Measurements from ENCODE around the gene MUSTN1.

Gene MUSTN1

DNA sequence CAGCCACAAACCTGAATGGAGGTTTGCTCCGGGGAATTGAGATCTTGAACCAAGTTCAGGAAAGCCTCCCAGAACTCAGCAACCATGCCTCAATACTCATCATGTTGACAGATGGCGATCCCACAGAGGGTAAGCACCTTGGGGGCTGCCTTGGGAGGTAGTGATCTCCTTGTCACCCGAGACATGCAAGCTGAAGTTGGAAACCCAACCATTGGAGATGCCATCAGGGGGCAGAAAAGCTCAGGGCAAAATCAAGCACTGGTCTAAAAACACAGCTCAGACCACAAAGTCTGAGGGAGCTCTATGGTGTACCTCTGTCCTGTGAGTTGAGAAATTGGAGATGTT is 51.6 kb downstream of the MUSTN1 start:
- DNase-seq: no peak

All from SIG-M5 (cell line).